HepG2 (cell line): ENCODE results near the gene MAN2A1. TPM values are rescaled to one million over a fixed set of nuclear protein-coding genes. Genes with fewer than 3 reads are reported as not detected.

Source experiments
- ATAC-seq: fragments of 200-7000 bp; cut with Tn5 transposase; 3 replicates; pipeline ENCODE4 v1.9.1; 2020; ENCODE audit warnings: mild to moderate bottlenecking, moderate library complexity
- BruUV-seq: library from RNA; stranded (reverse); fragments of 400-500 nt; replicated peaks from 2 replicates; lab custom pipeline; 2021; lab: Mats Ljungman, UMichigan
- CTCF ChIA-PET: fragments of 300-600 bp; formaldehyde crosslinking; extraction: SDS; loops from one replicate; lab custom pipeline; 2021; ENCODE audit warnings: low total read pairs, inconsistent platforms, low intra/inter-chr PET ratio; lab: Yijun Ruan, JAX
- POLR2A ChIA-PET: fragments of 350-600 bp; sonication (Branson Sonifier 250); formaldehyde crosslinking; loops from one replicate; lab custom pipeline; 2020; ENCODE audit warnings: antibody characterized with exemption, inconsistent platforms; lab: Yijun Ruan, JAX
- DNase-seq: peaks from one replicate; pipeline ENCODE4 v3.0.0-alpha.2; 2015; ENCODE audit warnings: low spot score
- FAIRE-seq: peaks from 3 replicates; lab custom pipeline; 2011; peaks lifted over from hg19 to GRCh38; lab: Jason Lieb, UNC
- H2AFZ ChIP-seq: one replicate; pipeline ENCODE4 v1.6.1; 2011; ENCODE audit warnings: low read length, inconsistent platforms
- H3K27ac ChIP-seq: fragments of 300-600 bp; 3 replicates; pipeline ENCODE4 v1.8.0; 2011; ENCODE audit warnings: mixed run types, mild to moderate bottlenecking, mixed read lengths, low read length, inconsistent platforms; ENCODE audit not compliant: insufficient read depth; ENCODE audit errors: extremely low read length
- H3K27me3 ChIP-seq, 2 experiments: fragments of 200-600 bp in 1 of 2; 2 replicates in 1 of 2; 3 replicates in 1 of 2; pipeline versions ENCODE4 v1.6.0 to v1.8.0; 2011; ENCODE audit warnings: low read length in 2 of 2, mild to moderate bottlenecking in 2 of 2, moderate library complexity in 2 of 2, inconsistent platforms in 1 of 2; ENCODE audit not compliant: insufficient read depth in 2 of 2, control insufficient read depth in 1 of 2
- H3K36me3 ChIP-seq, 2 experiments: fragments of 200-600 bp in 1 of 2; replicated peaks in 1 of 2; 2 replicates in 1 of 2; 3 replicates in 1 of 2; pipeline versions ENCODE4 v1.5.1 to v1.8.0; 2011; ENCODE audit warnings: low read length in 2 of 2, inconsistent platforms in 1 of 2; ENCODE audit not compliant: insufficient read depth in 2 of 2, control insufficient read depth in 1 of 2
- H3K4me1 ChIP-seq: 2 replicates; pipeline ENCODE4 v1.5.1; 2012; ENCODE audit warnings: low read length, inconsistent platforms; ENCODE audit not compliant: insufficient read depth
- H3K4me2 ChIP-seq: 2 replicates; pipeline ENCODE4 v1.6.0; 2011; ENCODE audit warnings: low read depth, low read length, inconsistent platforms
- H3K4me3 ChIP-seq, 3 experiments: fragments of 200-600 bp in 1 of 3; sonication (generic), shearing (Covaris generic) in 1 of 3; replicated peaks in 1 of 3; 2 replicates each; pipeline ENCODE4 v1.5.1; 2011 to 2016; ENCODE audit warnings: low read length in 3 of 3, inconsistent platforms in 2 of 3, low read depth in 2 of 3, mild to moderate bottlenecking in 2 of 3, control low read depth in 1 of 3, mixed read lengths in 1 of 3; ENCODE audit not compliant: insufficient read depth in 1 of 3
- H3K79me2 ChIP-seq: one replicate; pipeline ENCODE4 v1.6.1; 2011; ENCODE audit warnings: low read length, inconsistent platforms; ENCODE audit not compliant: insufficient read depth
- H3K9ac ChIP-seq: 2 replicates; pipeline ENCODE4 v1.6.0; 2011; ENCODE audit warnings: mild to moderate bottlenecking, low read depth, low read length, inconsistent platforms; ENCODE audit not compliant: insufficient read depth
- H3K9me3 ChIP-seq: 2 replicates; pipeline ENCODE4 v1.5.1; 2012; ENCODE audit warnings: mild to moderate bottlenecking, low read length
- H4K20me1 ChIP-seq: 2 replicates; pipeline ENCODE4 v1.6.0; 2011; ENCODE audit warnings: inconsistent platforms, mild to moderate bottlenecking, low read length, moderate library complexity; ENCODE audit not compliant: insufficient read depth
- CCAR2 ChIP-seq: fragments of 200-400 bp; formaldehyde crosslinking; optimal IDR thresholded peaks from 2 replicates; pipeline ENCODE3; 2018; ENCODE audit warnings: low read depth, mild to moderate bottlenecking, low read length, moderate library complexity
- GZF1 ChIP-seq: sonication (generic); formaldehyde crosslinking; IDR thresholded peaks from 2 replicates; pipeline ENCODE4 v1.5.1; 2020; ENCODE audit warnings: mild to moderate bottlenecking, missing genetic modification reagents
- MEIS2 ChIP-seq: sonication (generic); formaldehyde crosslinking; IDR thresholded peaks from 2 replicates; pipeline ENCODE4 v1.9.0; 2021; ENCODE audit warnings: mild to moderate bottlenecking, missing genetic modification reagents
- SOX6 ChIP-seq, 2 experiments: fragments of 450-650 bp in 1 of 2; sonication (generic) in 1 of 2; formaldehyde crosslinking in 1 of 2; IDR thresholded peaks; 2 replicates each; pipeline versions ENCODE4 v1.4.0 to v1.6.1; 2017 to 2020; ENCODE audit warnings: antibody characterized with exemption in 1 of 2, mild to moderate bottlenecking in 1 of 2, missing genetic modification reagents in 1 of 2
- ZNF263 ChIP-seq: sonication (generic); formaldehyde crosslinking; IDR thresholded peaks from 2 replicates; pipeline ENCODE4 v1.4.0; 2020; ENCODE audit warnings: missing genetic modification reagents
- WGBS: methylation state at CpG from one replicate; pipeline ENCODE4 v1.1.6; 2017; ENCODE audit warnings: low lambda C conversion rate; 5-methylcytosine and 5-hydroxymethylcytosine counted together
- in situ Hi-C: cut with HindIII; loops from 2 replicates; pipeline ENCODE4 v1.10.0; 2017; ENCODE audit warnings: low pct_unique_long_range_greater_than_20kb; ENCODE audit not compliant: extremely low pct_ligation_motif_present
- intact Hi-C: fragments of 100-400 bp; cut with micrococcal nuclease; formaldehyde crosslinking; loops from one replicate; pipeline ENCODE4 v1.10.0; 2022; ENCODE audit not compliant: unreplicated experiment
- polyA plus RNA-seq, 8 experiments: library from polyadenylated mRNA; depleted of rRNA in 3 of 8; stranded (reverse) in 7 of 8; unstranded in 1 of 8; fragments of >200 nt; fragmentation: Illumina TruSeq in 4 of 8; extraction: Trizol in 4 of 8; gene quantifications; 2 replicates each; pipeline versions ENCODE4 v1.2.1 to v1.2.3, GENCODE V29; 2011 to 2016; ENCODE audit warnings: low read depth in 4 of 8, missing spikeins in 1 of 8, mixed read lengths in 1 of 8; ENCODE audit not compliant: insufficient read depth in 1 of 8
- total RNA-seq, 5 experiments: library from RNA; depleted of rRNA; stranded (reverse); fragments of >200 nt; fragmentation: Illumina TruSeq; extraction: Trizol; gene quantifications; 2 replicates each; pipeline ENCODE4 v1.2.3, GENCODE V29; 2016; ENCODE audit warnings: low read depth in 1 of 5
- TF ChIP-seq, protein P1 (sequence below): IDR thresholded peaks from 2 replicates; pipeline ENCODE4 v1.6.1; 2016
- TF ChIP-seq, protein P2 (sequence below): IDR thresholded peaks from 2 replicates; pipeline ENCODE4 v1.6.1; 2016; ENCODE audit warnings: control low read depth
- TF ChIP-seq, protein P3 (sequence below): sonication (generic); formaldehyde crosslinking; IDR thresholded peaks from 2 replicates; pipeline ENCODE4 v1.4.0; 2020; ENCODE audit warnings: missing genetic modification reagents

MAN2A1 gene
- total and polyA plus RNA-seq, 2 of the 13 experiments (the other 11 are each of a cell fraction or from before 2014, with no cell fraction given): 56.2 to 80.5 TPM

DNA sequence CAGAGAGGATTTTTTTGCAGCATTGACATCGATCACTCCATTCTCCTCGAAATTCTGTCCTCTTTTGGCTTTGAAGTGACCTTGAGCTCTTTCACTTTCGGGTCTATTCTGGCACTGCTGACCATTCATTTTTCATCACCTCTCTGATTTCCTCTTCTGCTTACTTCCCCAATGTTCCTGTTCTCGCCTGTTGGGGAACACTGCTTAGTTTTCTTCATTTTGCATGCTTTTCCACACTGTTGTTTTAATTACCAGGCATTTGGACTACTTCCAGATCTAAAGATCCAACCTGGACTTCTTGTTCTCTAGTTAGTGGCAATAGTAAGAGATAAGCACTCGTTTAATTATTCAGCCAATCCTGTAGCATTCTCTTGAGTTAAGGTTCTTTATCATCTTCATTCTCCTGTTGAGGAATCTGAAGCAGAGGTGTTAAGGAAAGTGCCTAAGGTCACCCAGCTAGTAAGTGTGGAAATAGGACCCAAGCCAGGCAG lies 53.4 kb downstream of the MAN2A1 start:
- POLR2A ChIA-PET: no interaction called here
- Histone ChIP-seq H3K79me2 (peaks cover 6% of the 10 kb centered on the region), H3K27ac (no peak overlapping the region), H3K9me3 (no peaks in the 10 kb centered on the region), H3K9ac (no peak overlapping the region), H2AFZ (no peak overlapping the region), H3K36me3 (peaks cover 1 to 13% of the 10 kb centered on the region in 2 experiments; a peak in 2 of 5 replicates), H4K20me1 (no peaks in the 10 kb centered on the region), H3K27me3 (no peaks in the 10 kb centered on the region; a peak in 1 of 5 replicates), H3K4me3 (no peak overlapping the region), H3K4me1 (peaks cover 18% of the 10 kb centered on the region), H3K4me2 (no peak overlapping the region)
- BruUV-seq: no TSS peak
- intact Hi-C loops (no loop called here), in situ Hi-C loops (no loop called here)
- DNase-seq (no peak), FAIRE-seq (no peak), ATAC-seq (no peak)
- TF ChIP-seq, protein P1, sequence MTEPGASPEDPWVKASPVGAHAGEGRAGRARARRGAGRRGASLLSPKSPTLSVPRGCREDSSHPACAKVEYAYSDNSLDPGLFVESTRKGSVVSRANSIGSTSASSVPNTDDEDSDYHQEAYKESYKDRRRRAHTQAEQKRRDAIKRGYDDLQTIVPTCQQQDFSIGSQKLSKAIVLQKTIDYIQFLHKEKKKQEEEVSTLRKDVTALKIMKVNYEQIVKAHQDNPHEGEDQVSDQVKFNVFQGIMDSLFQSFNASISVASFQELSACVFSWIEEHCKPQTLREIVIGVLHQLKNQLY (CRISPR knock-in tag): no peak
- TF ChIP-seq, protein P2, sequence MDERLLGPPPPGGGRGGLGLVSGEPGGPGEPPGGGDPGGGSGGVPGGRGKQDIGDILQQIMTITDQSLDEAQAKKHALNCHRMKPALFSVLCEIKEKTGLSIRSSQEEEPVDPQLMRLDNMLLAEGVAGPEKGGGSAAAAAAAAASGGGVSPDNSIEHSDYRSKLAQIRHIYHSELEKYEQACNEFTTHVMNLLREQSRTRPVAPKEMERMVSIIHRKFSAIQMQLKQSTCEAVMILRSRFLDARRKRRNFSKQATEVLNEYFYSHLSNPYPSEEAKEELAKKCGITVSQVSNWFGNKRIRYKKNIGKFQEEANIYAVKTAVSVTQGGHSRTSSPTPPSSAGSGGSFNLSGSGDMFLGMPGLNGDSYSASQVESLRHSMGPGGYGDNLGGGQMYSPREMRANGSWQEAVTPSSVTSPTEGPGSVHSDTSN (CRISPR knock-in tag): no peak
- TF ChIP-seq MEIS2 (no peak), SOX6 (IDR thresholded peaks at IDR 0.05) (no peak), SOX6 (CRISPR knock-in tag; IDR thresholded peaks at IDR 0.05) (no peak), ZNF263 (CRISPR knock-in tag) (no peak), GZF1 (no peak), CCAR2 (no peak)
- TF ChIP-seq, protein P3, sequence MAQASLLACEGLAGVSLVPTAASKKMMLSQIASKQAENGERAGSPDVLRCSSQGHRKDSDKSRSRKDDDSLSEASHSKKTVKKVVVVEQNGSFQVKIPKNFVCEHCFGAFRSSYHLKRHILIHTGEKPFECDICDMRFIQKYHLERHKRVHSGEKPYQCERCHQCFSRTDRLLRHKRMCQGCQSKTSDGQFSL (CRISPR knock-in tag): no peak
- CTCF ChIA-PET: no interaction called here
- WGBS: 91% methylated on average over 5 of the region's 5 CpGs
